T follicular helper cell (primary cell): Measurements from ENCODE around the gene NR4A1.
A peak's percentile ranks its signal among the peaks of the same experiment; 100 is the strongest.

Experiments used
- DNase-seq: peaks from one replicate; pipeline ENCODE4 v3.0.0-alpha.2; 2020; ENCODE audit warnings: low read depth
- total RNA-seq, 2 experiments: gene quantifications; one replicate each; lab custom pipeline; 2026; lab: John Stamatoyannopoulos, UW

The NR4A1 gene
- 8.0 to 87.7 reads per million in 2 experiments for total RNA-seq

- peak; percentile 100 for DNase-seq
These were observed at the start of gene NR4A1 for GRCh38 chr12:52050758-52051541. TSS of gene NR4A1 (plus strand) at chr12:52051442. CDS start at chr12:52054329, 2,887 bp downstream.

GRCh38 chr12:52003016-52003550 lies 48.2 kb upstream of the NR4A1 start:
- no peak for DNase-seq

- no peak for DNase-seq
These were observed 47.7 kb upstream of the NR4A1 start for GRCh38 chr12:52003591-52003990.

- DNase-seq = no peak
These were observed 47.1 kb upstream of the NR4A1 start for GRCh38 chr12:52004042-52004648.

- DNase-seq = no peak
These were observed 45.9 kb upstream of the NR4A1 start for GRCh38 chr12:52005218-52005902.

GRCh38 chr12:52005903-52006703 lies 45.1 kb upstream of the NR4A1 start:
- no peak for DNase-seq

GRCh38 chr12:52006726-52007157 lies 44.5 kb upstream of the NR4A1 start, which contains the start of gene TAMALIN:
TSS of gene TAMALIN (plus strand) at chr12:52006946. CDS start at chr12:52007020, 74 bp downstream.
- DNase-seq = peak; percentile 83

GRCh38 chr12:52007158-52007921 lies 43.9 kb upstream of the NR4A1 start:
- peak; percentile 41 for DNase-seq

GRCh38 chr12:52007982-52008510 lies 43.2 kb upstream of the NR4A1 start:
- DNase-seq = no peak

- DNase-seq = no peak
These were observed 42.0 kb upstream of the NR4A1 start for GRCh38 chr12:52009081-52009751.

- DNase-seq = no peak
These were observed 41.1 kb upstream of the NR4A1 start for GRCh38 chr12:52010152-52010622.

GRCh38 chr12:52010692-52011601 lies 40.3 kb upstream of the NR4A1 start:
- no peak for DNase-seq

GRCh38 chr12:52011602-52012214 lies 39.5 kb upstream of the NR4A1 start:
- DNase-seq = no peak

- DNase-seq = no peak
These were observed 37.5 kb upstream of the NR4A1 start for GRCh38 chr12:52013626-52014310.

- no peak for DNase-seq
These were observed 36.4 kb upstream of the NR4A1 start for GRCh38 chr12:52014567-52015530.

GRCh38 chr12:52015532-52016041 lies 35.7 kb upstream of the NR4A1 start:
- DNase-seq = no peak
